HuH-7.5 (cell line): ENCODE results near the gene TBC1D5.
"Not testable (repeated sequence)": the region's sequence is repeated elsewhere in the genome, so short reads cannot be mapped to it uniquely, and the experiment has no call there.

Source experiments
- DNase-seq: peaks from one replicate; pipeline ENCODE4 v3.0.0; 2011; ENCODE audit warnings: low spot score

The TBC1D5 gene

GRCh38 chr3:17742102-17742879, at the start of gene TBC1D5:
Gene TBC1D5 (minus strand): TSS chr3:17742631. CDS start chr3:17508570, 234,061 bp downstream.
- peak; percentile 96 for DNase-seq

GRCh38 chr3:17783426-17783825, 41.0 kb upstream of the TBC1D5 start:
- DNase-seq: no peak

GRCh38 chr3:17782751-17783150, 40.3 kb upstream of the TBC1D5 start:
- no peak for DNase-seq

GRCh38 chr3:17780369-17780768, 37.9 kb upstream of the TBC1D5 start:
- DNase-seq: not testable (repeated sequence)

- DNase-seq: not testable (repeated sequence)
These were observed 37.1 kb upstream of the TBC1D5 start for GRCh38 chr3:17779304-17780250.

GRCh38 chr3:17777326-17777725, 34.9 kb upstream of the TBC1D5 start:
- DNase-seq: not testable (repeated sequence)

- no peak for DNase-seq
These were observed 32.6 kb upstream of the TBC1D5 start for GRCh38 chr3:17775073-17775472.

GRCh38 chr3:17774180-17774910, 31.9 kb upstream of the TBC1D5 start:
- DNase-seq: not testable (repeated sequence)

- no peak for DNase-seq
These were observed 30.1 kb upstream of the TBC1D5 start for GRCh38 chr3:17772556-17772955.

- no peak for DNase-seq
These were observed 29.0 kb upstream of the TBC1D5 start for GRCh38 chr3:17771177-17772017.

- DNase-seq: no peak
These were observed 28.3 kb upstream of the TBC1D5 start for GRCh38 chr3:17770682-17771081.

- no peak for DNase-seq
These were observed 23.5 kb upstream of the TBC1D5 start for GRCh38 chr3:17765819-17766472.

- DNase-seq: no peak
These were observed 19.1 kb upstream of the TBC1D5 start for GRCh38 chr3:17761563-17761962.

GRCh38 chr3:17759901-17760300, 17.5 kb upstream of the TBC1D5 start:
- DNase-seq: no peak

- DNase-seq: no peak
These were observed 13.4 kb upstream of the TBC1D5 start for GRCh38 chr3:17755836-17756235.

GRCh38 chr3:17753632-17753992, 11.2 kb upstream of the TBC1D5 start:
- DNase-seq: no peak

- DNase-seq: no peak
These were observed 10.6 kb upstream of the TBC1D5 start for GRCh38 chr3:17752876-17753631.

GRCh38 chr3:17752436-17752835, 10.0 kb upstream of the TBC1D5 start:
- no peak for DNase-seq

- DNase-seq: no peak
These were observed 7.4 kb upstream of the TBC1D5 start for GRCh38 chr3:17749705-17750293.

- no peak for DNase-seq
These were observed 6.8 kb upstream of the TBC1D5 start for GRCh38 chr3:17749281-17749680.
